ENCODE data around the gene MRPS18A.

Gene MRPS18A

GRCh38 chr6:43715056-43715788, 27.6 kb upstream of the MRPS18A start:
- H3K9me3 ChIP-seq (replicated peaks; ENCODE audit: low read length), result no peaks in the 10 kb centered on the region
- H3K4me3 ChIP-seq (ENCODE audit: low read length), result no peak overlapping the region
- H3K27me3 ChIP-seq (ENCODE audit: control insufficient read depth, insufficient read depth, low read length), result peaks cover 68% of the 10 kb centered on the region
- no peaks in the 10 kb centered on the region for H3K36me3 ChIP-seq (ENCODE audit: insufficient read depth, low read length)
- H3K4me1 ChIP-seq (ENCODE audit: control insufficient read depth, insufficient read depth, low read length), result peaks cover 11% of the 10 kb centered on the region
- no peak overlapping the region for H3K9ac ChIP-seq (ENCODE audit: low read depth, low read length)
- no peak overlapping the region for H3K4me2 ChIP-seq (ENCODE audit: low read length)

DNA sequence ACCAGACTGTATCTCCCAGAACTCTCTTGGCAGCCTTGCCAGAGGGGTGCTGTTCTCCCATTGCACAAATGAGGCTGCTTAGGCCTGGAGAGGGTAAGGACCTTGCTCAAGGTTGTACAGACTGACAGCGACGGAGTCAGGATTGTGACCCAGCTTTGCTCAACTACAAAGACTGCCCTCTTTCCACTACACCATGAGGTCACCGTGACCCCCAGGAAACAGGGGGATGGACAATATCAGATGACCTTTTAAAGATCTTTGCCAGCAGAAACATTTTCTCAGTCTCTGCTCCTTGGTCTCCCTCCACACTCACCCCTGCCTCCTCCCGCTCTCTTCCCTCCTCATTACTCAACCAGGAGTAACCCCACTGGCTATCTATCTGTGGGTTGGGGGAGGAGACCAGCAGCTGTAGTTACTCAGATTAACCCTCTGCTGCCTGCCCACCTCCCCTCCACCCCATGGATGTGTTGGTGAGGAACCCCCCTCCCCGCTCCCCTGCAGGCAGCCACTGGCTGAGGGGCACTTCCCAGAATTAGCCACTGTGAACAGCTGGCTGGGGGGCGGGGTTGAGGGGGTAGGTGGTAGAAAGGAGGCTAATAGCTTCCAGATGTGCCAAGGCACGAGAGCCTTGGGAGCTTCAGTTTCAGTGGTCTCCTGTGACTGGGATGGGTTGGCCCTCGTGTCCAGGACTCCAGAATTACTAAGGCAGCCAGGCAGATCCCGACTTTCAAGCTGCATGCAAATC, 26.9 kb upstream of the MRPS18A start:
- Histone ChIP-seq H3K4me2 (ENCODE audit: low read length) (no peak overlapping the region), H3K4me3 (ENCODE audit: low read length) (no peak overlapping the region), H3K4me1 (ENCODE audit: control insufficient read depth, insufficient read depth, low read length) (peaks cover 14% of the 10 kb centered on the region), H3K9ac (ENCODE audit: low read depth, low read length) (no peak overlapping the region), H3K27me3 (ENCODE audit: control insufficient read depth, insufficient read depth, low read length) (peaks cover 61% of the 10 kb centered on the region), H3K9me3 (replicated peaks; ENCODE audit: low read length) (no peaks in the 10 kb centered on the region), H3K36me3 (ENCODE audit: insufficient read depth, low read length) (no peaks in the 10 kb centered on the region)

DNA sequence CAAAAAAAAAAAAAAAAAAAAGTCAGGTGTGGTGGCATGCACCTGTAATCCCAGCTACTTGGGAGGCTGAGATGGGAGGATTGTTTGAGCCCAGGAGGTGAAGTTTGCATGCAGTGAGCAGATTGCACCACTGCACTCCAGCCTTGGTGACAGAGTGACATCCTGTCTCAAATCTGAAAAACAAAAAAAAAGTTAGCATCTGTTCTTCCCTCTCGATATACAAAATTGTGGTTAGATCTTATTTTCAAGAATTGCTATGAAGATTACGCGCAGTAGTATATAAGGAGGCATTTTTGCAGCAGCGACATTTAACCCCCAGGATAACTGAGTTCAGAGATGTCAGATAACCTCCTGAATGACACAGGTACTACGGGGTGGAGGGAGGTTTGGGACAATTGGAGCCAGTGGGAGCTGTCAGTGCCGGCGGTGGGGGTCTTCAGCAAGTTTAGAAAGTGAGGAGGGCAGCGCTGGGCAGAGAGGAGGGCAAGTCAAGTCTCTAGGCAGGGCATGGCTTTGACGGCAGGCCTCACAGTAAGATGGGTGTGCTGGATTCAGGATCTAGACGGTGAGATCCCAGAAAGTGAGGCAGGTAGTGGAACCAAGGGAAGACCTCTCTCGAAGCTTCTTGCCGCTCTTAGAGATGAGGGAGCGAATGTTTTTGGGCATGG, 26.2 kb upstream of the MRPS18A start:
- Histone ChIP-seq H3K9ac (ENCODE audit: low read depth, low read length) (no peak overlapping the region), H3K4me2 (ENCODE audit: low read length) (no peak overlapping the region), H3K9me3 (replicated peaks; ENCODE audit: low read length) (no peaks in the 10 kb centered on the region), H3K27me3 (ENCODE audit: control insufficient read depth, insufficient read depth, low read length) (peaks cover 57% of the 10 kb centered on the region), H3K36me3 (ENCODE audit: insufficient read depth, low read length) (no peaks in the 10 kb centered on the region), H3K4me1 (ENCODE audit: control insufficient read depth, insufficient read depth, low read length) (peaks cover 21% of the 10 kb centered on the region), H3K4me3 (ENCODE audit: low read length) (no peak overlapping the region)

DNA sequence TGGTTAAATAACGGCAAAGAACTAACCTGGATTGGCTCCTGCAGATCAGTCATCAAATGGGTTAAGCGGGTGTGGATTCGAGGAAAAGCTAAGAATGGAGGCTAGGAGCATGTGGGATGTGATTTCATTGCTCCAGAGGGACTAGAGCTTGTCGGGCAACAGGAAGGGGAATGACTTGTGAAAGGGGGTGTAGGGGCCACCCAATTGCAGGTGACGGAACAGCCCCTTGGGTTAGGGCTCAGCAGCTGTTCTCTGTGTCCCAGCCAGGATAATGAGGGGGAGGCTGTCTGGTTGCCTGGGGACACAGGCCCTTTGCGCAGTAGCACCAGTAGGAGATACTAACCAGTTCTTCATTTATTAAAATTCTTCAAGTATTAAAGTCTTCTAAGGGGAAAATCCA, 25.0 kb upstream of the MRPS18A start:
- Histone ChIP-seq H3K36me3 (ENCODE audit: insufficient read depth, low read length) (no peaks in the 10 kb centered on the region), H3K9me3 (replicated peaks; ENCODE audit: low read length) (no peaks in the 10 kb centered on the region), H3K4me1 (ENCODE audit: control insufficient read depth, insufficient read depth, low read length) (peaks cover 14% of the 10 kb centered on the region), H3K4me2 (ENCODE audit: low read length) (no peak overlapping the region), H3K9ac (ENCODE audit: low read depth, low read length) (no peak overlapping the region), H3K4me3 (ENCODE audit: low read length) (no peak overlapping the region), H3K27me3 (ENCODE audit: control insufficient read depth, insufficient read depth, low read length) (peaks cover 53% of the 10 kb centered on the region)

- Histone ChIP-seq H3K9me3 (replicated peaks; ENCODE audit: low read length) (no peaks in the 10 kb centered on the region), H3K4me1 (ENCODE audit: control insufficient read depth, insufficient read depth, low read length) (peaks cover 18% of the 10 kb centered on the region), H3K4me2 (ENCODE audit: low read length) (no peak overlapping the region), H3K4me3 (ENCODE audit: low read length) (no peak overlapping the region), H3K9ac (ENCODE audit: low read depth, low read length) (no peak overlapping the region), H3K27me3 (ENCODE audit: control insufficient read depth, insufficient read depth, low read length) (peaks cover 49% of the 10 kb centered on the region), H3K36me3 (ENCODE audit: insufficient read depth, low read length) (no peaks in the 10 kb centered on the region)
Measured at GRCh38 chr6:43710576-43710975, 23.0 kb upstream of the MRPS18A start.

- H3K27me3 ChIP-seq (ENCODE audit: control insufficient read depth, insufficient read depth, low read length), result peaks cover 41% of the 10 kb centered on the region
- H3K4me3 ChIP-seq (ENCODE audit: low read length), result no peak overlapping the region
Measured at GRCh38 chr6:43709654-43710303, 22.2 kb upstream of the MRPS18A start.

GRCh38 chr6:43708860-43709653, 21.5 kb upstream of the MRPS18A start:
- Histone ChIP-seq H3K9ac (ENCODE audit: low read depth, low read length) (no peak overlapping the region), H3K4me1 (ENCODE audit: control insufficient read depth, insufficient read depth, low read length) (peaks cover 18% of the 10 kb centered on the region), H3K4me3 (ENCODE audit: low read length) (no peak overlapping the region), H3K27me3 (ENCODE audit: control insufficient read depth, insufficient read depth, low read length) (peaks cover 38% of the 10 kb centered on the region), H3K36me3 (ENCODE audit: insufficient read depth, low read length) (no peaks in the 10 kb centered on the region), H3K4me2 (ENCODE audit: low read length) (peak overlapping the region; percentile 7), H3K9me3 (replicated peaks; ENCODE audit: low read length) (no peaks in the 10 kb centered on the region)

More at GRCh38 chr6:43709654-43710303, 22.2 kb upstream of the MRPS18A start:
- H3K9me3 ChIP-seq (replicated peaks; ENCODE audit: low read length), result no peaks in the 10 kb centered on the region
- peaks cover 18% of the 10 kb centered on the region for H3K4me1 ChIP-seq (ENCODE audit: control insufficient read depth, insufficient read depth, low read length)
- H3K9ac ChIP-seq (ENCODE audit: low read depth, low read length), result no peak overlapping the region
- H3K36me3 ChIP-seq (ENCODE audit: insufficient read depth, low read length), result no peaks in the 10 kb centered on the region
- peak overlapping the region; percentile 7 for H3K4me2 ChIP-seq (ENCODE audit: low read length)

- no peak overlapping the region for H3K4me3 ChIP-seq (ENCODE audit: low read length)
- H3K27me3 ChIP-seq (ENCODE audit: control insufficient read depth, insufficient read depth, low read length), result peaks cover 32% of the 10 kb centered on the region
- H3K36me3 ChIP-seq (ENCODE audit: insufficient read depth, low read length), result no peaks in the 10 kb centered on the region
- H3K4me2 ChIP-seq (ENCODE audit: low read length), result no peak overlapping the region
- H3K9me3 ChIP-seq (replicated peaks; ENCODE audit: low read length), result no peaks in the 10 kb centered on the region
- H3K9ac ChIP-seq (ENCODE audit: low read depth, low read length), result no peak overlapping the region
- H3K4me1 ChIP-seq (ENCODE audit: control insufficient read depth, insufficient read depth, low read length), result peaks cover 26% of the 10 kb centered on the region
Measured at GRCh38 chr6:43707767-43708166, 20.2 kb upstream of the MRPS18A start.

GRCh38 chr6:43707269-43707668, 19.7 kb upstream of the MRPS18A start:
- Histone ChIP-seq H3K9ac (ENCODE audit: low read depth, low read length) (no peak overlapping the region), H3K36me3 (ENCODE audit: insufficient read depth, low read length) (no peaks in the 10 kb centered on the region), H3K4me1 (ENCODE audit: control insufficient read depth, insufficient read depth, low read length) (peaks cover 31% of the 10 kb centered on the region), H3K4me3 (ENCODE audit: low read length) (no peak overlapping the region), H3K27me3 (ENCODE audit: control insufficient read depth, insufficient read depth, low read length) (peaks cover 28% of the 10 kb centered on the region), H3K9me3 (replicated peaks; ENCODE audit: low read length) (no peaks in the 10 kb centered on the region), H3K4me2 (ENCODE audit: low read length) (no peak overlapping the region)

- Histone ChIP-seq H3K27me3 (ENCODE audit: control insufficient read depth, insufficient read depth, low read length) (peaks cover 24% of the 10 kb centered on the region), H3K4me2 (ENCODE audit: low read length) (no peak overlapping the region), H3K4me3 (ENCODE audit: low read length) (no peak overlapping the region), H3K36me3 (ENCODE audit: insufficient read depth, low read length) (no peaks in the 10 kb centered on the region), H3K9ac (ENCODE audit: low read depth, low read length) (no peak overlapping the region), H3K4me1 (ENCODE audit: control insufficient read depth, insufficient read depth, low read length) (peaks cover 35% of the 10 kb centered on the region), H3K9me3 (replicated peaks; ENCODE audit: low read length) (no peaks in the 10 kb centered on the region)
Measured at GRCh38 chr6:43706788-43707187, 19.2 kb upstream of the MRPS18A start.
